ENCODE data around the gene ETS1.

The ETS1 gene

GRCh38 chr11:128620309-128621100 is 33.1 kb upstream of the ETS1 start:
- no peak overlapping the region for H3K27ac ChIP-seq (ENCODE audit: low read length)
- no peaks in the 10 kb centered on the region for H3K9me3 ChIP-seq (replicated peaks; ENCODE audit: insufficient read depth, low read length)
- no peak overlapping the region for H2AFZ ChIP-seq (ENCODE audit: low read length)
- H3K4me2 ChIP-seq (ENCODE audit: low read depth, low read length) = no peak overlapping the region
- H3K4me3 ChIP-seq (ENCODE audit: low read length) = no peak overlapping the region
- DNase-seq = no peak
- H3K36me3 ChIP-seq (replicated peaks; ENCODE audit: insufficient read depth, low read length) = no peaks in the 10 kb centered on the region
- H3K9me2 ChIP-seq (replicated peaks; ENCODE audit: insufficient read depth, low read length) = no peaks in the 10 kb centered on the region
- no peaks in the 10 kb centered on the region for H3K79me2 ChIP-seq (ENCODE audit: low read length)
- no peak for TF ChIP-seq CTCF (IDR thresholded peaks at IDR 0.05; ENCODE audit: low read length)
- TF ChIP-seq EZH2phosphoT487 (IDR thresholded peaks at IDR 0.05; ENCODE audit: low read length) = no peak
- no peak for TF ChIP-seq EZH2 (optimal IDR thresholded peaks at IDR 0.05; ENCODE audit: low read depth, low read length)
- no peaks in the 10 kb centered on the region for H4K20me1 ChIP-seq (ENCODE audit: insufficient read depth, low read length)
- H3K9ac ChIP-seq (ENCODE audit: low read length) = no peak overlapping the region
- peaks cover 20% of the 10 kb centered on the region for H3K4me1 ChIP-seq (ENCODE audit: low read length)
- no peaks in the 10 kb centered on the region for H3K27me3 ChIP-seq (replicated peaks; ENCODE audit: insufficient read depth, low read length)
- peaks cover 17% of the 10 kb centered on the region for H3F3A ChIP-seq (ENCODE audit: insufficient read depth, low read length)

- no peaks in the 10 kb centered on the region for H4K20me1 ChIP-seq (ENCODE audit: insufficient read depth, low read length)
- no peak overlapping the region for H3K9ac ChIP-seq (ENCODE audit: low read length)
- no peak overlapping the region for H3K27ac ChIP-seq (ENCODE audit: low read length)
- H3F3A ChIP-seq (ENCODE audit: insufficient read depth, low read length) = peaks cover 12% of the 10 kb centered on the region
- no peak for DNase-seq
- H3K36me3 ChIP-seq (replicated peaks; ENCODE audit: insufficient read depth, low read length) = no peaks in the 10 kb centered on the region
- H3K27me3 ChIP-seq (replicated peaks; ENCODE audit: insufficient read depth, low read length) = no peaks in the 10 kb centered on the region
- H3K9me2 ChIP-seq (replicated peaks; ENCODE audit: insufficient read depth, low read length) = no peaks in the 10 kb centered on the region
- no peaks in the 10 kb centered on the region for H3K9me3 ChIP-seq (replicated peaks; ENCODE audit: insufficient read depth, low read length)
- no peaks in the 10 kb centered on the region for H3K79me2 ChIP-seq (ENCODE audit: low read length)
- H3K4me1 ChIP-seq (ENCODE audit: low read length) = peaks cover 12% of the 10 kb centered on the region
- no peak overlapping the region for H2AFZ ChIP-seq (ENCODE audit: low read length)
- no peak overlapping the region for H3K4me3 ChIP-seq (ENCODE audit: low read length)
- no peak for TF ChIP-seq EZH2 (optimal IDR thresholded peaks at IDR 0.05; ENCODE audit: low read depth, low read length)
- TF ChIP-seq CTCF (IDR thresholded peaks at IDR 0.05; ENCODE audit: low read length) = no peak
- TF ChIP-seq EZH2phosphoT487 (IDR thresholded peaks at IDR 0.05; ENCODE audit: low read length) = no peak
- H3K4me2 ChIP-seq (ENCODE audit: low read depth, low read length) = no peak overlapping the region
Measured at GRCh38 chr11:128619540-128620308, 32.4 kb upstream of the ETS1 start.

GRCh38 chr11:128619007-128619406 is 31.6 kb upstream of the ETS1 start:
- Histone ChIP-seq H4K20me1 (ENCODE audit: insufficient read depth, low read length) (no peaks in the 10 kb centered on the region), H2AFZ (ENCODE audit: low read length) (no peak overlapping the region), H3K4me3 (ENCODE audit: low read length) (no peak overlapping the region), H3K27me3 (replicated peaks; ENCODE audit: insufficient read depth, low read length) (no peaks in the 10 kb centered on the region), H3K4me1 (ENCODE audit: low read length) (peaks cover 7% of the 10 kb centered on the region), H3K4me2 (ENCODE audit: low read depth, low read length) (no peak overlapping the region), H3K27ac (ENCODE audit: low read length) (no peak overlapping the region), H3K9me2 (replicated peaks; ENCODE audit: insufficient read depth, low read length) (no peaks in the 10 kb centered on the region), H3F3A (ENCODE audit: insufficient read depth, low read length) (peaks cover 7% of the 10 kb centered on the region), H3K9me3 (replicated peaks; ENCODE audit: insufficient read depth, low read length) (no peaks in the 10 kb centered on the region), H3K79me2 (ENCODE audit: low read length) (no peaks in the 10 kb centered on the region), H3K36me3 (replicated peaks; ENCODE audit: insufficient read depth, low read length) (no peaks in the 10 kb centered on the region), H3K9ac (ENCODE audit: low read length) (no peak overlapping the region)
- TF ChIP-seq CTCF (IDR thresholded peaks at IDR 0.05; ENCODE audit: low read length) = no peak
- TF ChIP-seq EZH2 (optimal IDR thresholded peaks at IDR 0.05; ENCODE audit: low read depth, low read length) = no peak
- TF ChIP-seq EZH2phosphoT487 (IDR thresholded peaks at IDR 0.05; ENCODE audit: low read length) = no peak
- no peak for DNase-seq

All from MM.1S (cell line).